GM23248 (cell line): ENCODE results near the gene SETD9. TPM values are rescaled to one million over a fixed set of nuclear protein-coding genes. Genes with fewer than 3 reads are reported as not detected.

Source experiments
- DNase-seq: peaks from one replicate; pipeline ENCODE4 v3.0.0-alpha.2; 2015
- H2AFZ ChIP-seq: fragments of 200-600 bp; sonication (generic); 2 replicates; pipeline ENCODE4 v1.6.1; 2016; ENCODE audit warnings: antibody characterized with exemption
- H3F3A ChIP-seq: fragments of 200-600 bp; sonication (generic); 2 replicates; pipeline ENCODE4 v1.6.1; 2016; ENCODE audit warnings: mild to moderate bottlenecking, antibody characterized with exemption, mixed run types; ENCODE audit not compliant: insufficient read depth
- H3K27ac ChIP-seq: fragments of 200-600 bp; sonication (generic); 2 replicates; pipeline ENCODE4 v1.5.1; 2016; ENCODE audit warnings: mild to moderate bottlenecking
- H3K27me3 ChIP-seq: fragments of 200-600 bp; sonication (generic); replicated peaks from 2 replicates; pipeline ENCODE4 v1.6.1; 2016; ENCODE audit warnings: mild to moderate bottlenecking; ENCODE audit not compliant: insufficient read depth
- H3K36me3 ChIP-seq: fragments of 200-600 bp; sonication (generic); 2 replicates; pipeline ENCODE4 v1.6.1; 2016; ENCODE audit warnings: low read depth, mild to moderate bottlenecking
- H3K4me1 ChIP-seq: fragments of 200-600 bp; sonication (generic); 2 replicates; pipeline ENCODE4 v1.6.1; 2016; ENCODE audit warnings: mild to moderate bottlenecking; ENCODE audit not compliant: insufficient read depth
- H3K4me2 ChIP-seq: fragments of 200-600 bp; sonication (generic); one replicate; pipeline ENCODE4 v1.6.1; 2016; ENCODE audit warnings: mild to moderate bottlenecking; ENCODE audit not compliant: unreplicated experiment
- H3K4me3 ChIP-seq: fragments of 200-600 bp; sonication (generic); 2 replicates; pipeline ENCODE4 v1.5.1; 2016; ENCODE audit warnings: mild to moderate bottlenecking
- H3K79me2 ChIP-seq: fragments of 200-600 bp; sonication (generic); 2 replicates; pipeline ENCODE4 v1.6.1; 2016; ENCODE audit warnings: mild to moderate bottlenecking; ENCODE audit not compliant: insufficient read depth
- H3K9ac ChIP-seq: fragments of 200-600 bp; sonication (generic); 2 replicates; pipeline ENCODE4 v1.6.1; 2016; ENCODE audit warnings: mild to moderate bottlenecking
- H3K9me2 ChIP-seq: fragments of 200-600 bp; sonication (generic); 2 replicates; pipeline ENCODE4 v1.6.1; 2016; ENCODE audit warnings: mixed run types, mild to moderate bottlenecking, moderate library complexity; ENCODE audit not compliant: insufficient read depth
- H3K9me3 ChIP-seq: fragments of 200-600 bp; sonication (generic); one replicate; pipeline ENCODE4 v1.6.1; 2017; ENCODE audit warnings: low read depth
- H4K20me1 ChIP-seq: fragments of 200-600 bp; sonication (generic); 2 replicates; pipeline ENCODE4 v1.6.0; 2016; ENCODE audit not compliant: insufficient read depth
- EZH2 ChIP-seq: fragments of 200-600 bp; sonication (generic); IDR thresholded peaks from 2 replicates; pipeline ENCODE4 v1.6.1; 2018; ENCODE audit warnings: antibody characterized with exemption, mild to moderate bottlenecking; ENCODE audit not compliant: insufficient read depth, poor library complexity, severe bottlenecking
- EZH2phosphoT487 ChIP-seq: fragments of 200-600 bp; sonication (generic); IDR thresholded peaks from 2 replicates; pipeline ENCODE4 v1.6.1; 2018; ENCODE audit warnings: antibody characterized with exemption, moderate library complexity, mild to moderate bottlenecking, low read depth; ENCODE audit not compliant: insufficient read depth
- WGBS, 2 experiments: methylation state at CpG; one replicate each; pipeline ENCODE4 v1.1.6; 2015 to 2017; ENCODE audit warnings: low lambda C conversion rate in 2 of 2, low coverage in 1 of 2; ENCODE audit errors: missing lambda C conversion rate in 2 of 2; 5-methylcytosine and 5-hydroxymethylcytosine counted together
- in situ Hi-C: fragments of 300-500 bp; cut with MboI; formaldehyde crosslinking; loops from 2 replicates; pipeline ENCODE4 v1.15.0; 2020
- polyA plus RNA-seq: library from polyadenylated mRNA; unstranded; fragments of >200 nt; fragmentation: Nextera tagmentation; extraction: Ambion mirVana; gene quantifications from 2 replicates; pipeline ENCODE4 v1.2.1, GENCODE V29; 2016
- total RNA-seq: library from RNA; depleted of rRNA; stranded (reverse); fragments of >200 nt; shearing (Covaris generic); gene quantifications from 2 replicates; pipeline ENCODE4 v1.2.3, GENCODE V29; 2014

Gene SETD9
- total and polyA plus RNA-seq, 2 experiments from 2014 or later, result 13.8 to 22.5 TPM

DNA sequence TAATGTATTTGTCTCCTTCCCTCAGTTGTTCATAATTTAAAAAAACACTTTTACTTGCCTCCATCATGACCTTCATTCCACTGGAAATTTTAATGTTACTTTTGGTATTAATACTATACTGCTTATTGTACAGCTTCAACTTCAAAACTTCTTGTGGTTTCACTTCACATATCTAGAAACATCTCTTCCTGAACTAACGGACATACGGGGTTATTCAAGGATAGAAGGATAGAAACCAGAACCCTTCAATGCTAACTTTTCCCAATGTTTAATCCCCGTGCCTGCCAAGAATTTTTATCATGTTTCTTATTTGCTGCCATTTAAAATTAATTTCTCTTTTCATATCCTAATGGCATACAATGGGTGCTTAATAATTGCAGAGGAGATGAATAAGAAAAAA is 36.3 kb upstream of the SETD9 start:
- H2AFZ ChIP-seq, result no peak overlapping the region
- H4K20me1 ChIP-seq, result no peaks in the 10 kb centered on the region
- H3K79me2 ChIP-seq, result no peaks in the 10 kb centered on the region
- H3K27ac ChIP-seq, result no peak overlapping the region
- DNase-seq, result no peak
- H3K27me3 ChIP-seq, result no peaks in the 10 kb centered on the region
- no peaks in the 10 kb centered on the region for H3K9me2 ChIP-seq
- TF ChIP-seq EZH2 (no peak), EZH2phosphoT487 (no peak)
- H3F3A ChIP-seq, result no peaks in the 10 kb centered on the region
- H3K4me3 ChIP-seq, result no peak overlapping the region
- no peaks in the 10 kb centered on the region for H3K9me3 ChIP-seq
- H3K4me1 ChIP-seq, result no peaks in the 10 kb centered on the region
- H3K9ac ChIP-seq, result no peak overlapping the region
- WGBS, 2 experiments, result 91 to 92% methylated on average over 3 of the region's 3 CpGs
- in situ Hi-C loops, result no loop called here
- H3K36me3 ChIP-seq, result peaks cover 7% of the 10 kb centered on the region; the same call in 1 of the 2 replicates
- H3K4me2 ChIP-seq, result no peak overlapping the region

DNA sequence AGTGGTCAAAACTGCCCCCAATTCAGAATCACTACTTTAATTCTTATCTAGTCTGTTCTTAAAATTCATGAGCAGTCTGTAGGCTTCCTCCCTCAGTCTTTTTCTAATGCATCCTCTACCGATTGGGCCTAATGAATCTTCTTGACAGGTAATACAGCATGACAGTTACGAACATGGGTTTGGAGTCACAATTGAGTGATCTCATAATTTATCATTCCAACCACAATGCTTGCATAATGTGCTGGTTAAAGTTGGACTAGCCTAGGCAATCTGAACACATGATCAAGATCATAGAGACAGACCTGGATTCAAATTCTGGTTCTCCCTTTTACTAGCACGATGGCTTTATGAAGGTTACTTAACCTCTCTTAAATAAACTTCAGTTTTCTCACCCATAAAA is 33.1 kb upstream of the SETD9 start:
- WGBS, 2 experiments, result 57 to 64% methylated on average over 3 of the region's 3 CpGs
- H3F3A ChIP-seq, result no peaks in the 10 kb centered on the region
- H3K36me3 ChIP-seq, result peaks cover 21% of the 10 kb centered on the region; the same call in 1 of the 2 replicates
- H3K9me3 ChIP-seq, result no peaks in the 10 kb centered on the region
- H3K27me3 ChIP-seq, result no peaks in the 10 kb centered on the region
- no peak overlapping the region for H3K4me2 ChIP-seq
- in situ Hi-C loops, result no loop called here
- no peak overlapping the region for H2AFZ ChIP-seq
- no peak overlapping the region for H3K9ac ChIP-seq
- H3K79me2 ChIP-seq, result no peaks in the 10 kb centered on the region
- H3K4me3 ChIP-seq, result no peak overlapping the region
- no peaks in the 10 kb centered on the region for H4K20me1 ChIP-seq
- no peaks in the 10 kb centered on the region for H3K9me2 ChIP-seq
- H3K4me1 ChIP-seq, result no peaks in the 10 kb centered on the region
- DNase-seq, result no peak
- no peak overlapping the region for H3K27ac ChIP-seq
- TF ChIP-seq EZH2, result no peak
- no peak for TF ChIP-seq EZH2phosphoT487

DNA sequence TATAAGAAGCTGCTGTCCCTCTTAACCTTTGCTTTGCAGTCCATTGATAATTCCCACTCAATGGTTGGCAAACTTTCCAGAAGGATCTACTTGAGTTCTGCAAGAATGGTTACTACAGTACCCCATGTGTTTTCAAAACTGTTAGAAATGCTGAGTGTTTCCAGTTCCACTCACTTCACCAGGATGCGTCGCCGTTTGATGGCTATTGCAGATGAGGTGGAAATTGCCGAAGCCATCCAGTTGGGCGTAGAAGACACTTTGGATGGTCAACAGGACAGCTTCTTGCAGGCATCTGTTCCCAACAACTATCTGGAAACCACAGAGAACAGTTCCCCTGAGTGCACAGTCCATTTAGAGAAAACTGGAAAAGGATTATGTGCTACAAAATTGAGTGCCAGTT is 27.8 kb upstream of the SETD9 start:
- no peak overlapping the region for H3K27ac ChIP-seq
- no peaks in the 10 kb centered on the region for H3K9me2 ChIP-seq
- H3K27me3 ChIP-seq, result no peaks in the 10 kb centered on the region
- no peak for DNase-seq
- no peak overlapping the region for H3K9ac ChIP-seq
- H3K9me3 ChIP-seq, result no peaks in the 10 kb centered on the region
- H3F3A ChIP-seq, result no peaks in the 10 kb centered on the region
- no peak for TF ChIP-seq EZH2
- TF ChIP-seq EZH2phosphoT487, result no peak
- in situ Hi-C loops, result no loop called here
- 98 to 99% methylated on average over 5 of the region's 5 CpGs for WGBS, 2 experiments
- peaks cover 40% of the 10 kb centered on the region for H3K36me3 ChIP-seq
- H2AFZ ChIP-seq, result no peak overlapping the region
- H3K79me2 ChIP-seq, result no peaks in the 10 kb centered on the region
- no peak overlapping the region for H3K4me3 ChIP-seq
- H4K20me1 ChIP-seq, result no peaks in the 10 kb centered on the region
- no peaks in the 10 kb centered on the region for H3K4me1 ChIP-seq
- H3K4me2 ChIP-seq, result no peak overlapping the region

DNA sequence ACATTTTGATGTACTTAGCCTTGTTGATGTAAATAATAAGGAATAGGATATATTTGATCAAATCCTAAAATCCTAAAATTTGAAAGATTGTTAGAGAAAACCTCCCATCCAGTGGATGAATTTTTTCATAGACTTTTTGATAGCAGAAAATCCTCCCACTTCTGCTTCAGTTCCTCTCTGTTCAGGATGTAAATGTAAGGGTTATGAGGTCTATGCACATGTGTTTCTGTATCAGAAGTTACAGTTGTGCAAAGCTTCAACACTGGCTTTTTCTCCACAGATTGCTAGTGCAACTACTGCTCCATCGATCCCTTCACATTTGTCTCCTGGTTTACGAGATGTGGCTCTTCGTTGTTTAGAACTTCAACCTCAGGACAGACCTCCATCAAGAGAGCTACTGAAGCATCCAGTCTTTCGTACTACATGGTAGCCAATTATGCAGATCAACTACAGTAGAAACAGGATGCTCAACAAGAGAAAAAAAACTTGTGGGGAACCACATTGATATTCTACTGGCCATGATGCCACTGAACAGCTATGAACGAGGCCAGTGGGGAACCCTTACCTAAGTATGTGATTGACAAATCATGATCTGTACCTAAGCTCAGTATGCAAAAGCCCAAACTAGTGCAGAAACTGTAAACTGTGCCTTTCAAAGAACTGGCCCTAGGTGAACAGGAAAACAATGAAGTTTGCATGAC is 16.0 kb upstream of the SETD9 start:
- H3K27ac ChIP-seq, result no peak overlapping the region
- WGBS, 2 experiments, result 96% methylated on average over 5 of the region's 5 CpGs
- in situ Hi-C loops, result no loop called here

More for the DNA sequence above, 16.0 kb upstream of the SETD9 start:
- no peaks in the 10 kb centered on the region for H3F3A ChIP-seq
- H3K9me2 ChIP-seq, result no peaks in the 10 kb centered on the region
- H3K9me3 ChIP-seq, result no peaks in the 10 kb centered on the region
- H3K79me2 ChIP-seq, result no peaks in the 10 kb centered on the region
- DNase-seq, result no peak
- no peak overlapping the region for H3K9ac ChIP-seq
- H3K4me2 ChIP-seq, result no peak overlapping the region
- H4K20me1 ChIP-seq, result no peaks in the 10 kb centered on the region
- no peaks in the 10 kb centered on the region for H3K4me1 ChIP-seq
- TF ChIP-seq EZH2, result no peak
- TF ChIP-seq EZH2phosphoT487, result no peak
- H3K36me3 ChIP-seq, result 0 out of 2 replicates have a peak, but pooled peaks cover 7% of the 10 kb centered on the region
- no peaks in the 10 kb centered on the region for H3K27me3 ChIP-seq
- H2AFZ ChIP-seq, result no peak overlapping the region
- H3K4me3 ChIP-seq, result no peak overlapping the region
